GM12878 (cell line): ENCODE data around the gene SDC1. TPM values are rescaled to one million over a fixed set of nuclear protein-coding genes. Genes with fewer than 3 reads are reported as not detected.

Experiments used
- ATAC-seq: fragments of 200-7000 bp; cut with Tn5 transposase; 3 replicates; pipeline ENCODE4 v1.9.1; 2020; ENCODE audit warnings: mild to moderate bottlenecking, moderate library complexity
- BruUV-seq: library from RNA; stranded (reverse); fragments of 400-500 nt; replicated peaks from 2 replicates; lab custom pipeline; 2021; lab: Mats Ljungman, UMichigan
- CTCF ChIA-PET: fragments of 300-600 bp; sonication (Branson Sonifier 250); formaldehyde crosslinking; extraction: SDS; loops from one replicate; lab custom pipeline; 2021; ENCODE audit warnings: inconsistent platforms; lab: Yijun Ruan, JAX
- POLR2A ChIA-PET: fragments of 350-600 bp; formaldehyde crosslinking; extraction: SDS; loops from one replicate; lab custom pipeline; 2021; ENCODE audit warnings: inconsistent platforms; lab: Charles Lee
- RAD21 ChIA-PET: fragments of 300-600 bp; sonication (Branson Sonifier 250); formaldehyde crosslinking; loops from one replicate; lab custom pipeline; 2023; ENCODE audit warnings: antibody characterized with exemption; ENCODE audit not compliant: unreplicated experiment; lab: Charles Lee
- SMC1A ChIA-PET: fragments of 300-600 bp; sonication (Branson Sonifier 250); formaldehyde crosslinking; loops from one replicate; lab custom pipeline; 2023; ENCODE audit not compliant: unreplicated experiment, uncharacterized antibody; lab: Charles Lee
- DNase-seq: peaks from one replicate; pipeline ENCODE4 v3.0.0-alpha.2; 2011; ENCODE audit warnings: low read depth, low spot score
- FAIRE-seq: peaks from 3 replicates; lab custom pipeline; 2011; peaks lifted over from hg19 to GRCh38; lab: Jason Lieb, UNC
- H2AFZ ChIP-seq: 2 replicates; pipeline ENCODE4 v1.6.0; 2011; ENCODE audit warnings: low read depth, low read length, control low read depth; ENCODE audit not compliant: control insufficient read depth
- H3K27ac ChIP-seq: 2 replicates; pipeline ENCODE4 v1.5.1; 2011; ENCODE audit warnings: control low read depth; ENCODE audit not compliant: control insufficient read depth, insufficient read depth
- H3K27me3 ChIP-seq, 2 experiments: replicated peaks in 1 of 2; 2 replicates each; pipeline versions ENCODE4 v1.6.0 to v1.6.1; 2011; ENCODE audit warnings: low read length in 1 of 2; ENCODE audit not compliant: control insufficient read depth in 2 of 2, insufficient read depth in 2 of 2
- H3K36me3 ChIP-seq, 2 experiments: 2 replicates each; pipeline ENCODE4 v1.5.1; 2011; ENCODE audit warnings: low read length in 1 of 2; ENCODE audit not compliant: control insufficient read depth in 2 of 2, insufficient read depth in 2 of 2
- H3K4me1 ChIP-seq: 2 replicates; pipeline ENCODE4 v1.6.1; 2011; ENCODE audit warnings: mild to moderate bottlenecking, low read length, moderate library complexity, mixed read lengths; ENCODE audit not compliant: control insufficient read depth, insufficient read depth
- H3K4me2 ChIP-seq: 2 replicates; pipeline ENCODE4 v1.6.0; 2011; ENCODE audit warnings: control low read depth; ENCODE audit not compliant: control insufficient read depth, insufficient read depth
- H3K4me3 ChIP-seq: fragments of 200-600 bp; sonication (generic); 2 replicates; pipeline ENCODE4 v1.5.1; 2016
- H3K79me2 ChIP-seq: 2 replicates; pipeline ENCODE4 v1.6.0; 2011; ENCODE audit warnings: low read length; ENCODE audit not compliant: control insufficient read depth, insufficient read depth
- H3K9ac ChIP-seq: 2 replicates; pipeline ENCODE4 v1.8.0; 2011; ENCODE audit warnings: low read length, control low read depth, mixed read lengths; ENCODE audit not compliant: control insufficient read depth, insufficient read depth
- H3K9me3 ChIP-seq: replicated peaks from 3 replicates; pipeline ENCODE4 v1.5.1; 2011; ENCODE audit warnings: mild to moderate bottlenecking, low read length; ENCODE audit not compliant: control insufficient read depth, insufficient read depth
- H4K20me1 ChIP-seq: 2 replicates; pipeline ENCODE4 v1.6.0; 2011; ENCODE audit not compliant: control insufficient read depth, insufficient read depth
- BRCA1 ChIP-seq: IDR thresholded peaks from 2 replicates; pipeline ENCODE4 v1.6.1; 2011; ENCODE audit warnings: low read depth, low read length, improper control_type of control experiment
- CHD1 ChIP-seq: IDR thresholded peaks from 2 replicates; pipeline ENCODE4 v1.6.1; 2012; ENCODE audit warnings: low read depth, low read length, improper control_type of control experiment
- DPF2 ChIP-seq: fragments of 450-650 bp; IDR thresholded peaks from 2 replicates; pipeline ENCODE4 v1.6.1; 2017; ENCODE audit warnings: mild to moderate bottlenecking
- EGR1 ChIP-seq, 2 experiments: IDR thresholded peaks; 1 replicate in 1 of 2; 2 replicates in 1 of 2; pipeline ENCODE4 v1.6.1; 2011 to 2012; ENCODE audit warnings: low read depth in 2 of 2, low read length in 2 of 2, borderline replicate concordance in 1 of 2, mild to moderate bottlenecking in 1 of 2, moderate library complexity in 1 of 2
- ELK1 ChIP-seq: IDR thresholded peaks from 2 replicates; pipeline ENCODE4 v1.6.1; 2012; ENCODE audit warnings: low read depth, low read length, improper control_type of control experiment
- FOXK2 ChIP-seq: fragments of 450-650 bp; IDR thresholded peaks from 2 replicates; pipeline ENCODE4 v1.6.1; 2017; ENCODE audit warnings: mild to moderate bottlenecking, moderate library complexity
- GATAD2B ChIP-seq: fragments of 450-650 bp; conservative IDR thresholded peaks from 2 replicates; pipeline ENCODE4 v1.6.1; 2017; ENCODE audit warnings: low read depth, mild to moderate bottlenecking, moderate library complexity
- HDAC6 ChIP-seq: fragments of 200-600 bp; sonication (generic); IDR thresholded peaks from one replicate; pipeline ENCODE4 v1.8.0; 2017; ENCODE audit warnings: antibody characterized with exemption; ENCODE audit not compliant: unreplicated experiment
- MTA3 ChIP-seq: IDR thresholded peaks from 2 replicates; pipeline ENCODE4 v1.6.1; 2012; ENCODE audit warnings: low read length, inconsistent platforms, borderline replicate concordance
- MXI1 ChIP-seq: fragments of 150-350 bp; IDR thresholded peaks from 2 replicates; pipeline ENCODE4 v1.6.1; 2011; ENCODE audit warnings: low read depth, mild to moderate bottlenecking, inconsistent platforms, low read length, improper control_type of control experiment
- NKRF ChIP-seq: fragments of 450-650 bp; conservative IDR thresholded peaks from 2 replicates; pipeline ENCODE4 v1.6.1; 2017; ENCODE audit warnings: mild to moderate bottlenecking, moderate library complexity
- PML ChIP-seq: IDR thresholded peaks from 2 replicates; pipeline ENCODE4 v1.6.1; 2012; ENCODE audit warnings: low read length, inconsistent platforms
- POLR2A ChIP-seq: IDR thresholded peaks from 2 replicates; pipeline ENCODE4 v1.6.1; 2011; ENCODE audit warnings: low read depth, mild to moderate bottlenecking, low read length
- POLR2AphosphoS2 ChIP-seq: IDR thresholded peaks from 2 replicates; pipeline ENCODE4 v1.6.1; 2011; ENCODE audit warnings: low read depth, mild to moderate bottlenecking, low read length, improper control_type of control experiment, moderate library complexity
- SKIL ChIP-seq: fragments of 450-650 bp; IDR thresholded peaks from 2 replicates; pipeline ENCODE4 v1.6.1; 2017; ENCODE audit warnings: mild to moderate bottlenecking, low read depth, inconsistent platforms; ENCODE audit not compliant: poor library complexity, severe bottlenecking
- SMAD1 ChIP-seq: fragments of 450-650 bp; IDR thresholded peaks from 2 replicates; pipeline ENCODE4 v1.6.1; 2018; ENCODE audit warnings: mild to moderate bottlenecking, low read depth; ENCODE audit not compliant: partially characterized antibody
- SMAD5 ChIP-seq: IDR thresholded peaks from 2 replicates; pipeline ENCODE4 v1.6.1; 2016; ENCODE audit warnings: antibody characterized with exemption, low read depth
- SREBF1 ChIP-seq: IDR thresholded peaks from 2 replicates; pipeline ENCODE4 v1.6.1; 2012; ENCODE audit warnings: mild to moderate bottlenecking, low read length
- WGBS: methylation state at CpG from one replicate; pipeline ENCODE4 v1.1.6; 2016; ENCODE audit warnings: low lambda C conversion rate; ENCODE audit not compliant: insufficient replicate concordance, insufficient coverage; ENCODE audit errors: missing lambda C conversion rate; 5-methylcytosine and 5-hydroxymethylcytosine counted together
- in situ Hi-C: fragments of 300-500 bp; cut with MboI; formaldehyde crosslinking; loops from 9 replicates; pipeline ENCODE4 v1.14.3; 2018; ENCODE audit warnings: mixed read lengths
- intact Hi-C: fragments of 100-400 bp; cut with micrococcal nuclease; formaldehyde crosslinking; loops from one replicate; pipeline ENCODE4 v1.14.2; 2022; ENCODE audit not compliant: unreplicated experiment
- polyA plus RNA-seq, 11 experiments: library from polyadenylated mRNA; depleted of rRNA in 4 of 11; unstranded in 6 of 11; stranded (reverse) in 5 of 11; fragments of >200 nt; fragmentation: Nextera tagmentation in 4 of 11; fragmentation: Illumina TruSeq in 1 of 11; extraction: Ambion mirVana in 4 of 11; extraction: Trizol in 1 of 11; gene quantifications; 1 replicate in 1 of 11; 2 replicates in 10 of 11; pipeline versions ENCODE4 v1.2.1 to v1.2.3, GENCODE V29; 2011 to 2016; ENCODE audit warnings: inconsistent platforms in 2 of 11, missing spikeins in 2 of 11, low read depth in 1 of 11
- total RNA-seq, 4 experiments: library from RNA; depleted of rRNA in 3 of 4; stranded (reverse); fragments of >200 nt in 3 of 4; fragmentation: Illumina TruSeq in 1 of 4; extraction: Trizol in 1 of 4; gene quantifications; 2 replicates each; pipeline versions ENCODE4 v1.2.1 to v1.2.3, GENCODE V29; 2013 to 2021

The SDC1 gene
- total and polyA plus RNA-seq, 10 of the 15 experiments (the other 5 are each of a cell fraction or from before 2014, with no cell fraction given), result 0.85 to 36.8 (median 23.7) TPM

- peaks cover 29% of the 10 kb centered on the region for H3K4me1 ChIP-seq
- ChIA-PET SMC1A (interaction anchor here (0.8 to 9.6 kb wide), 11 partner anchors 8 to 323 kb away, joined by 3 to 191 read pairs (median 5); partner anchors contain the start of gene TTC32), POLR2A (interaction anchor here (1.3 to 3.8 kb wide), 3 partner anchors 11 to 88 kb away, joined by 3 to 38 read pairs (median 4); no protein-coding TSS in a partner anchor), RAD21 (interaction anchor here (0.7 to 7.0 kb wide), 17 partner anchors 10 to 270 kb away, joined by 3 to 156 read pairs (median 12); partner anchors contain the start of gene LAPTM4A), CTCF (interaction anchor here (0.8 to 7.5 kb wide), 16 partner anchors 10 to 268 kb away, joined by 3 to 284 read pairs (median 8); no protein-coding TSS in a partner anchor)
- DNase-seq (no peak), FAIRE-seq (no peak), ATAC-seq (peak; percentile 31)
- in situ Hi-C loops (no loop called here), intact Hi-C loops (no loop called here)
- no peaks in the 10 kb centered on the region for H3K9me3 ChIP-seq
- no peaks in the 10 kb centered on the region; a peak in 1 of 4 replicates for H3K27me3 ChIP-seq
- H3K79me2 ChIP-seq, result peaks cover 33% of the 10 kb centered on the region
- 0% methylated on average over 31 of the region's 70 CpGs for WGBS
- peak overlapping the region; percentile 74 for H3K27ac ChIP-seq
- H3K36me3 ChIP-seq, result no peaks in the 10 kb centered on the region
- peak overlapping the region; percentile 84 for H3K4me3 ChIP-seq
- H2AFZ ChIP-seq, result peak overlapping the region; percentile 76
- peak overlapping the region; percentile 76 for H3K9ac ChIP-seq
- BruUV-seq, result no TSS peak
- peak overlapping the region; percentile 99 for H3K4me2 ChIP-seq
- H4K20me1 ChIP-seq, result no peaks in the 10 kb centered on the region
- TF ChIP-seq SMAD1 (no peak), CHD1 (no peak), MXI1 (peak; percentile 11; the same call in 1 of the 2 replicates), PML (no peak), POLR2A (no peak; the same call in 1 of the 2 replicates), SREBF1 (no peak), SKIL (no peak), GATAD2B (0 out of 2 replicates have a peak, but pooled peaks have one; percentile 3), NKRF (0 out of 2 replicates have a peak, but pooled peaks have one; percentile 22), HDAC6 (peak; percentile 64), MTA3 (no peak), POLR2AphosphoS2 (no peak), ELK1 (no peak), BRCA1 (no peak), FOXK2 (no peak), SMAD5 (no peak), DPF2 (no peak), EGR1 (IDR thresholded peaks at IDR 0.05; ENCODE audit: borderline replicate concordance in 1 of 2, low read depth in 2 of 2, low read length in 2 of 2) (peak in 1 of 2 experiments; percentile 22; a peak in 1 of 3 replicates)
These were observed 690 bp downstream of the SDC1 start for GRCh38 chr2:20224164-20224715.
